RPMI8226 (cell line): ENCODE measurements around the gene ABCA5.

ENCODE experiments used
- DNase-seq: peaks from one replicate; pipeline ENCODE4 v3.0.0-alpha.2; 2015

ABCA5 gene

DNA sequence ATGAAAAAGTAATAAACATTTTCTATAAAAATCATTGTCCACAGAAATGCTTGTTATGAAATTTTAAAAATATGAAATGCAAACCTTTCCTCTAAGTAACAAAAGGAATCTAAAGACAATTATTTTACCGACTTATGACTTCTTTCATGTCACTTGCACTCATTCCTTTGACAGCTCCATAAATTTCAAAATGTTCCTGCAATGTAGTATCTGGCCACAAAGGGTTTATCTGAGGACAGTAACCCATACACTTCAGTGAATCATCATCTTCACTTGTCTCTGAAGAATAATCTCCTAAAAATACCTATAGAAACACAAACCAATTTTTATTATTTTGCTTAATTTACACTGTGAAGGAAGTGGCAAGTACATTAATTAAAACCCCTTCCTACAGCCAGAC, 72.7 kb downstream of the ABCA5 start:
- no peak for DNase-seq

- DNase-seq = no peak
Measured at GRCh38 chr17:69250641-69251040, 76.3 kb downstream of the ABCA5 start.

GRCh38 chr17:69246726-69247375, 80.1 kb downstream of the ABCA5 start:
- peak; percentile 40 for DNase-seq

DNA sequence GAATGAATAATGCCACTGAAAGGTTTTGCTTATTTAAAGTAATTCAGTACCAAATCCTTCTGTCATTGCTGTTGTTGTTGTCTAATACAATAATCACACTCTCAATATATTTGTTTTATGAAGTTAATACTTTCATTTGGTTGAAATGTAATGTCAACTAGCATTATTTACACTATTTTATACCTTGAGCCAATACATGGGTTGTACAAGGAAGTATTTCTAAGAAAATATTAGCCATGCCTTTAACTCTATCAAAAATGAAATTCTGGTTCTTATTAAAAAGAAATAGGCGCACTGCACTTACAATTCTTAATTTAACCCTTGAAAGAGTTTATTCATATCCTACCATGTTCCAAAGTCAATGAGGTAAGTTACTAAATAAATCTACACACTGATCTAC, 80.7 kb downstream of the ABCA5 start:
- DNase-seq = no peak

DNA sequence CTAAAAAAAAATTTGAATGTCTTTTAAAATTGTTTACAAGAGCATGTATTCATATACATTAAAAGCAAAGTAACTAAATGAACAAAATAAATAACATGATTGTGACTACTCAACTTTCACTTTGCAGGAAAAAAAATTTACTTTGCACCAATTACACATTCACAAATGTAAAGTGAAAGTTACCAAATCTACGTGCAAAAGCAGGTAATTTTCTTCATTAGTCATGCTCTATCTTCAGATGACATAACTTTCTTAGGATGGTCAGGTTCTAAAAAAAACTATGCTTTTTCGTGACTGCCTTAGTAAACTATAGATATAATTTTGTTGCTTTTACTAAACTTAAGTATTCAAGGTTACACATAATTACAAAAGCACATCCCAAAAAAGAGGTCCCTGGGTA, 81.3 kb downstream of the ABCA5 start:
- no peak for DNase-seq

- no peak for DNase-seq
Measured at GRCh38 chr17:69239611-69240600, 87.0 kb downstream of the ABCA5 start.

DNA sequence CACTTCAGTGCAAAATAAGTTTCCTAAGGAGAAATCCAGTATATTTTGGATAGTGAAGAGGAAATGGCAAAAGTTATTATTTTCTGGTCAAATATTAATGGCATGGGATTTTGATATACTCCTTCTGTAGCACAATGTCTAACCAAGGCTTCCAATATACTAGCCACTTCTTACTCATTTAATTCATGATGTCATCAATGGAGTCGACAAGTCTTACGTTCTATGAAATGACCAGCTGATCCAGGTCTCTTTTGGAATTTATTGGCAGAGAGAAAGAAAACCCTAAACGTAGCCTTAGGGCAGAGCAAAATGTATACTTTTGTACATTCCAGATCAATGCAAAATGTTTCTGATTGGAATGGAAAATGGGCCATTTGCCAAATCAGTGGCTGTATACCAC, 90.0 kb downstream of the ABCA5 start:
- no peak for DNase-seq

DNA sequence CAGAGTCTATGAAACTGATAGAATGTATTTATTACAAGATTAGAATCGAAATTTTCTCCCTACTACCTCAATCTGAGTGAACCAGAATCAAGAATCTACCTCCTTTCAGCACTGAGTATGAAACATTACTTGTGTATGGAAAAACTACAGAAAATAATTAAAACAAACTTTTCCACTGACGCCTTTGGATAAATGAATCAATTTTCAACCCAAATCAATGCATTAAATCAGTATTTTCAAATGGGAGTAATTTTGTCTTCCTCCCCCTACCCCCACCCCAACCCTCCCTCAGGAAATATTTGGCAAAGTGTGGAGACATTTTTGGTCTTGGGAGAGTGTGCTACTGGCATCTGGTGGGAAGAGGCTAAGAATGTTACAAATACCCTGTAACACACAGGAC, 90.5 kb downstream of the ABCA5 start:
- no peak for DNase-seq

DNA sequence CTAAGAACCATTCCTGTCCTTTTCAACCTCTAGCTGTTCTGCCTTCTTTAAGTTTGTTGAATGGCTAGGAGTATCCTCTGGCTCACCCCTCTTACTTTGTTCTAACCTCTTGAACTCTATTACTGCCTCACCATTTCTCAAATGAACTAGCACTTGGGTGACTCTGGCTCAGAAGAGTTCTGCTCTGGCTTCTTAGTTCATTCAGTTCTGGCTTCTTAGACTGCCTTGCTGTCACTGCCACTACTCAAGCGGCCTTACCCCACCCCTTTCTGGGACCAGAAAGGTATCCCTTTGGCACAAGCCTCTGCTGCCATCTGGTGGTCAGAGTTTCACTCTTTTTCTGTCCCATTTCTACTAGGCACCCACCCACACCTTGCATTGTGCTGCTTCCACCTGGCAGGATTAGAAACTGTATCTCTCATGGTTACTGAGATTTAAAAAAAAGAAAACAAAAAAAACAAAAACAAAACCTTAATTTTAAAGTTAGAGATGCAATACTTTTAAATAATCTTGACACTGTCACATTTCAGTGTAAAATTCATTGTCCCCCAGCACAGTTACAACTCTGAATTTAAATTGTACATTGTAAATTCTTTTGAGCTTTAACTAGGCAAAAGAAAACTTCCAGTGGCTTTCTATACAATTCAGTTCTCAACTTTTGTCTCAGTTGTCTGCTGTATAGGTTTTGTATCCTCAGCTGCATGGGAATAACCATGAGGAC, 91.4 kb downstream of the ABCA5 start:
- DNase-seq = peak; percentile 83

GRCh38 chr17:69232650-69233049, 94.3 kb downstream of the ABCA5 start:
- DNase-seq = no peak

DNA sequence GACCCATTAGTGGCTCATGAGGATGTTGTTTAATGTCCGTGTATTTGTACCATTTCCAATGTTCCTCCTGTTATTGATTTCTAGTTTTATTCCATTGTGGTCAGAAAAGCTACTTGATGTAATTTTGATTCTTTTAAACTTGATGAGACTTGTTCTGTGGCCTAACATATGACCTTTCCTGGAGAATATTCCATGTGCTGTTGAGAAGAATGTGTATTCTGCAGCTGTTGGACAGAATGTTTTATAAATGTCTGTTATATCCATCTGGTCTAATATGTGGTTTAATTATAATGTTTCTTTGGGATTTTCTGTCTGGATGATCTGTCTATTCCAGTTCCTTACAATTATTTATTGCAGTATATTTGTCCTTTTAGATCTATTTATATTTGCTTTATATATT, 95.4 kb downstream of the ABCA5 start:
- DNase-seq = no peak

GRCh38 chr17:69230939-69231338, 96.0 kb downstream of the ABCA5 start:
- no peak for DNase-seq

GRCh38 chr17:69228576-69228975, 98.4 kb downstream of the ABCA5 start, which contains the start of gene ABCA10:
Gene ABCA10 (minus strand): TSS chr17:69228824. CDS start chr17:69225358, 3,466 bp downstream.
- no peak for DNase-seq

- DNase-seq = no peak
Measured at GRCh38 chr17:69228018-69228417, 98.9 kb downstream of the ABCA5 start.

GRCh38 chr17:69227541-69227940, 99.4 kb downstream of the ABCA5 start:
- DNase-seq = no peak

DNA sequence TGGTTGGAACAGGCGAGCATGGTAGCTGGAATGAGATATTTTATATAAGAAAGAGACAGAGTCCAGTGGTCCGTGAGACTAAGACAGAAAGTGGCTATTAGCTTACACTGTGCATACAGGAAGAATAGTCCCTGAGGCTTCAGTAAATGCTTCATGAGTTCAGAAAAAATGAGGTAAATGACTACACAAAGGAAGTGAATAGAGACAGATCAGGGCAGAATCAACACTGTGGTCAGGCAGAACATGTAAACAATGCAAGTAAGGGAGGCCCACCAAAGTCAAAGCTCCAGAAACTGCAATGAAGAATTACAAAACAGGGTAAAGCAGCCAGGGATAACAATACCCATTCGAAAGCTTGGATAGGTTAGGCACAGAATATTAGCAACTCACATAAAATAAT, 103.1 kb downstream of the ABCA5 start:
- DNase-seq = no peak

GRCh38 chr17:69222707-69223258, 104.2 kb downstream of the ABCA5 start:
- no peak for DNase-seq

DNA sequence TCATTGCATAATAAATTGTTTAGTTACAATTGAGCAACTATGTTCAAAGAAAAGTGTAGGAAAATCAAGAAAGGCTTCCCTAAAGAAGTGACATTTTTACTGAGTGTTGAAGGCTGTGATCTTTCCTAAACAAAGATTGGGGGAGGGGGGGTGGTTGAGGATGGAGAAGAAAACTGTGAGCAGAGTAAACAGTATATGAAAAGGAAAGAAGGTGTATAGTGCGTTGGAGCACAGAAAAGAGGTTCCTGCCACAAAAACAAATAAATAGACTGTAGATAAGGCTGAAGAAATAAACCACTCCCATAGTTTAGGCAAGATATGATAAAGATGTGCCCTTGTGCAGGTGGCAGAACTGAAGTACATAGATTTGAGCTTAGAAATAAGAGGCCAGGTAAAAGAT, 106.8 kb downstream of the ABCA5 start:
- DNase-seq = no peak

DNA sequence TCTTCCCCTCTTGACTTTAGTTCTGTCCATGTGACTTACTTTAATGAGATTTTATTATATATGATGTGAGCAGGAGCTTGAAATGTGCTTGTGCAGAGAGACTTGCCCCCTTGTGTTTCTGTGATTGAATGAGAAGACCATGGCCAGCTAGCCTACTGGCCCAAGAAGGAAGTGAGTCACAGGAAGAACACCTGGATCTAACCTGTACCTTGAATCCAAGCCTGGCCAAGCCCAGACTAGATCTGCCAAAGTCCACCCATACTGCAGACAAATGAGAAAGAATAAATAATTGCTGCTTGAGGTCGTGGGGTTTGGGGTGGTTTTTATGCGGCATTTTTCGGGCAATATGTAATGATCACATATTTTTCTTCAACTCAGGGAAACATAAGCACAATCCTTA, 107.9 kb downstream of the ABCA5 start:
- DNase-seq = no peak

DNA sequence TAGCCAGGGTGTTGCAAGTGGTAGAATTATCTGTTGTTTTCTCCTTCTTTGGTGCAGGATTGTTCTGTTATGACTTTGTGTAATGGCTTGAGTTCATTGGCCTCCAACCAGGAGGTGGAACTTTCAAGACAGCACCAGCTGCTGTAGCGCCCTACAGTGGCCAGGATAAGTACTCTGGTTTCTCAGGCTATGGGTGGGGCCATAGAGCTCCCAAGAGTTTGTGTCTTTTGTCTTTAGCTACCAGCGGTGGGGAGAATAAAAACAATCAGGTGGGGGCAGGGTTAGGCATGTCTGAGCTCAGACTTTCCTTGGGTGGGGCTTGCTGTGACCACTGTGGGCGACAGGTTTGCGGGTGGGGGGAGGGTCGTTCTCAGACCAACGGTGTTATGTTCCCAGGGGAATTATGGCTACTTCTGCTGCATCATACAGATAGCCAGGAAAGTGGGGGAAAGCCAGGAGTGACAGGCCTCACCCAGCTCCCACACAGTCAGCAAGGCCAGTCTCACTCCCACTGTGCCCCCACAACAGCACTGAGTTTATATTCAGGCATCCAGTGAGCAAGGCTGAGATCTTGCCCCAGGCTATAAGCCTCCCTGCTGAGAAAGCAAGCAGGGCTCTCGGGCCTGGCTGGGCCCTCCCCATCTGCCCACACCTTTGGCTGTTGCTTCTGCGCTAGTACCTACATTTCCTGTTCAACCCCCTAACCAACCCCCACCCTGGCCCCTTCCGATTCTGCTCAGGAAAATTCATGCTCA, 113.7 kb downstream of the ABCA5 start:
- no peak for DNase-seq

DNA sequence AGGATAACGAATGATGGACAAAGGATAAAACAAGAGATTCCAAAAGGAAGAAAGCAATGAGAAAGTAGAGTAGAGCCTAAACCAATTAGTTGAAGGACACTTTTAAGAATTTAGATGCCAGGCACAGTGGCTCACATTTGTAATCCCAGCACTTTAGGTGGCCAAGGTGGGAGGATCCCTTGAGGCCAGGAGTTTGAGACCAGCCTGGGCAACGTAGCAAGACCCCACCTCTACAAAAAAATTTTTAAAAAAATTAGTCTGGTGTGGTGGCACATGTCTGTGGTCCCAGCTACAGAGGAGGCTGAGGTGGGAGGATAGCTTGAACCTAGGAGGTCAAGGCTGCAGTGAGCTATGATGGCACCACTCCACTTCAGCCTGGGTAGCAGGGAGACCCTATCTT, 118.3 kb downstream of the ABCA5 start:
- no peak for DNase-seq

DNA sequence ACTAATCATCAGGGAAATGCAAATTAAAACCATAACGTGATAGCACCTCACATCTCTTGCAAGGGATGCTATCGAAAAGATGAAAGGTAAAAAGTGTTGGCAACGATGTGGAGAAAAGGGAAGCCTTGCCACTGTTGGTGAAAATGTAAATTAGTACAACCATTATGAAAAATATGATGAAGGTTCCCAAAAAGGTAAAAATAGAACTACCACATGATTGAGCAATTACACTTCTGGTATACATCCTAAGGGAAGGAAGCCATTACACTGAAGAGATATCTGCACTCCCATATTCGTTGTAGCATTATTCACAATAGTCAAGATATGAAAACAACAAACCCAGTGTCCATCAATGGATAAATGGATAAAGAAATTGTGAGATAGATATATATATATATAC, 119.8 kb downstream of the ABCA5 start:
- DNase-seq = no peak
